Measurements from ENCODE around the gene CERS6. TPM values are rescaled to one million over a fixed set of nuclear protein-coding genes. Genes with fewer than 3 reads are reported as not detected.

The CERS6 gene
- total RNA-seq, 1 experiment from 2014 or later: 8.3 TPM

GRCh38 chr2:168428431-168428830 is 27.6 kb upstream of the CERS6 start:
- BruUV-seq (replicated peaks): no TSS peak

GRCh38 chr2:168429988-168430387 is 26.1 kb upstream of the CERS6 start:
- TF ChIP-seq EZH2 (IDR thresholded peaks at IDR 0.05; ENCODE audit: low read depth): no peak
- CTCF ChIA-PET: no interaction called here
- BruUV-seq (replicated peaks): no TSS peak
- no peaks in the 10 kb centered on the region for H4K20me1 ChIP-seq (ENCODE audit: insufficient read depth)
- no peaks in the 10 kb centered on the region for H3K36me3 ChIP-seq (ENCODE audit: low read depth)
- no peaks in the 10 kb centered on the region for H3K9me2 ChIP-seq (ENCODE audit: insufficient read depth)
- H3K9me3 ChIP-seq (ENCODE audit: insufficient read depth, low read depth): no peaks in the 10 kb centered on the region
- H3F3A ChIP-seq (ENCODE audit: insufficient read depth, low read depth): no peaks in the 10 kb centered on the region
- no peaks in the 10 kb centered on the region for H3K27me3 ChIP-seq (ENCODE audit: insufficient read depth, low read depth)
- DNase-seq: no peak
- no peak overlapping the region for H3K27ac ChIP-seq
- no peaks in the 10 kb centered on the region for H3K79me2 ChIP-seq (ENCODE audit: low read depth)
- H3K4me2 ChIP-seq: no peak overlapping the region
- H3K4me3 ChIP-seq: no peak overlapping the region
- intact Hi-C loops (cut with micrococcal nuclease; ENCODE audit: unreplicated experiment): no loop called here
- peaks cover 5% of the 10 kb centered on the region; the same call in 1 of the 2 replicates for H3K4me1 ChIP-seq (replicated peaks; ENCODE audit: insufficient read depth)
- H2AFZ ChIP-seq: no peak overlapping the region
- POLR2A ChIA-PET (ENCODE audit: unreplicated experiment): no interaction called here

More at GRCh38 chr2:168428431-168428830, 27.6 kb upstream of the CERS6 start:
- Histone ChIP-seq H3K4me2 (no peak overlapping the region), H3K36me3 (ENCODE audit: low read depth) (no peaks in the 10 kb centered on the region), H4K20me1 (ENCODE audit: insufficient read depth) (no peaks in the 10 kb centered on the region), H3F3A (ENCODE audit: insufficient read depth, low read depth) (no peaks in the 10 kb centered on the region), H2AFZ (no peak overlapping the region), H3K9me2 (ENCODE audit: insufficient read depth) (no peaks in the 10 kb centered on the region), H3K4me1 (replicated peaks; ENCODE audit: insufficient read depth) (peaks cover 5% of the 10 kb centered on the region; the same call in 1 of the 2 replicates), H3K79me2 (ENCODE audit: low read depth) (no peaks in the 10 kb centered on the region), H3K27me3 (ENCODE audit: insufficient read depth, low read depth) (no peaks in the 10 kb centered on the region), H3K4me3 (no peak overlapping the region), H3K27ac (no peak overlapping the region), H3K9me3 (ENCODE audit: insufficient read depth, low read depth) (no peaks in the 10 kb centered on the region)
- no peak for DNase-seq
- CTCF ChIA-PET: no interaction called here
- POLR2A ChIA-PET (ENCODE audit: unreplicated experiment): no interaction called here
- TF ChIP-seq CTCF (conservative IDR thresholded peaks at IDR 0.05) (no peak), EZH2 (IDR thresholded peaks at IDR 0.05; ENCODE audit: low read depth) (no peak)
- intact Hi-C loops (cut with micrococcal nuclease; ENCODE audit: unreplicated experiment): no loop called here

- Histone ChIP-seq H3K27me3 (ENCODE audit: insufficient read depth, low read depth) (no peaks in the 10 kb centered on the region), H3K4me3 (no peak overlapping the region), H3K36me3 (ENCODE audit: low read depth) (no peaks in the 10 kb centered on the region), H3F3A (ENCODE audit: insufficient read depth, low read depth) (no peaks in the 10 kb centered on the region), H3K4me2 (no peak overlapping the region), H3K4me1 (replicated peaks; ENCODE audit: insufficient read depth) (peaks cover 5% of the 10 kb centered on the region; the same call in 1 of the 2 replicates), H3K79me2 (ENCODE audit: low read depth) (no peaks in the 10 kb centered on the region), H4K20me1 (ENCODE audit: insufficient read depth) (no peaks in the 10 kb centered on the region), H3K9me2 (ENCODE audit: insufficient read depth) (no peaks in the 10 kb centered on the region), H2AFZ (no peak overlapping the region), H3K27ac (no peak overlapping the region), H3K9me3 (ENCODE audit: insufficient read depth, low read depth) (no peaks in the 10 kb centered on the region)
- no peak for TF ChIP-seq CTCF (conservative IDR thresholded peaks at IDR 0.05)
- no peak for TF ChIP-seq EZH2 (IDR thresholded peaks at IDR 0.05; ENCODE audit: low read depth)
- intact Hi-C loops (cut with micrococcal nuclease; ENCODE audit: unreplicated experiment): no loop called here
- BruUV-seq (replicated peaks): no TSS peak
- ChIA-PET POLR2A (ENCODE audit: unreplicated experiment) (no interaction called here), CTCF (no interaction called here)
- no peak for DNase-seq
Observed at GRCh38 chr2:168430431-168430830, 25.6 kb upstream of the CERS6 start.
